ENCODE data around the gene DISC1.
"Not testable (repeated sequence)": the region's sequence is repeated elsewhere in the genome, so short reads cannot be mapped to it uniquely, and the experiment has no call there.

DISC1 gene

DNA sequence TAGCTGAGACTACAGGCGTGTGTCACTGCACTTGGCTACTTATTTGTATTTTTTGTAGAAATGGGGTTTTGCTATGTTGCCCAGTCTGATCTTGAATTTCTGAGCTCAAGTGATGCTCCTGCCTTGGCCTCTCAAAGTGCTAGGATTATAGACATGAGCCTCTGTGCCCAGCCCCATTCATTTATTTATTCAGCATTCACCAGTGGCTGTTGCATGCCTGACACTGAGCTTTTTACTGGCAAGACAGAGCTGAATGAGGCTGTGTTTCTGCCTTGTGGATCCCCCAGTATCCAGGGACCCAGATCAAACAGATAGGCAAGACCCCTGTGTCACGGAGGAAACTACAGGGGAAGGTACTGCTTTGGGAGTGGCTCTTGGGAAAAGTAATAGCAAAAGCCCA, 109.4 kb downstream of the DISC1 start:
- DNase-seq, result no peak

DNA sequence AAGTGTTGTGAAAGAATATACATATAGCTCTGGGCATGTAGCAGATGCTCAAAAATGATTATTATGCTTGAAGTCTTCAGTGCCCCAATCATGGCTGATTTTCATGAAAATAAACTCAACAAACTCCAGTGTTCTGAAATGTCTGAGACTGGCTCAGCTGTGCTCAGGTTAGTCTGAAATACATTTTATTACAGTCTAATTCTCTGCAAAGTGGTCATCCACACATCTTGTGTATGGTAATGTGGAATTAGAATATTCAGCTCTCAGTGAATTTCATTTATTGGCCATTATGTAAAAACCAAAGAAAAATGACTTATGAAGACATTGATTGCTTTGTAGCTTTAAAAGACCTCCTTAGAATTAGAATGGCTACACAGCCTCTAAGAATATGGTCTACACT, 109.9 kb downstream of the DISC1 start:
- no peak for DNase-seq

DNA sequence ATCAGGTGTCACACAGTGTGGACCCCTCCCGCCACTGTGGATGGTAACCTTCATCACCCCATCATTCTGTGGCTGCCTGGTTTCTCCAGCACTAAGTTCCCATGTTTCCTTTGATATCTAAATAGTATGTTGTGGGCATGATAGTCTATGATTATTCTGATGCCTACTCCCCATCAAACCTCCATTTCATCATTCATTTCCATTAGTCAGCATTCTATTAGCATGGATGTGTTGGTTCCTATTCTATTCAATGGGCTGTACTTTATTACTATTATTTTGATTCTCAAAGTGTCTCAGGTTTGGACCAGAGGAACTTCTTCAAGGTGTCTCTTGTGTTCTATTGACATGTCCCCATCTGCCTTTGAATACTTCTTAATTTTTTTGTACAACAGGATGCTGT, 112.0 kb downstream of the DISC1 start:
- DNase-seq, result no peak

DNA sequence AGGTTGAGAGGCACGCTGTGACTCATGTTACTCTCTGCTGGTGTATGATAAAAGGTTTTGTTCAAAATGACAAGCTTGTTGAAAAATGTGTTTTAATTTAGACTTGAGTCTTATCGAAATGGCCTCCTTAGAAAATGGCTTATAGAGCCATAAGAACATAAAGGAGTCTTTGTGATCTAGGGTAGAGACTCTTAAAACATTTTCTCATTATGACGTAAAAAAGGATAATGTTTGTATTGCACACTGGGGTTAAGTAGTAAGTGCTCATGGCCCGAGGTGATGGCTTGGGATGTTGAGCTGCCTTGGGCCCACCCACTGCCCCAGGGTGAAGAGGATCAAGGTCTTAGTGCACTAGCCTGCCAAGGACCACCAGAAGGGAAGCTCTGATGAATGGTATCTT, 117.4 kb downstream of the DISC1 start:
- DNase-seq, result no peak

DNA sequence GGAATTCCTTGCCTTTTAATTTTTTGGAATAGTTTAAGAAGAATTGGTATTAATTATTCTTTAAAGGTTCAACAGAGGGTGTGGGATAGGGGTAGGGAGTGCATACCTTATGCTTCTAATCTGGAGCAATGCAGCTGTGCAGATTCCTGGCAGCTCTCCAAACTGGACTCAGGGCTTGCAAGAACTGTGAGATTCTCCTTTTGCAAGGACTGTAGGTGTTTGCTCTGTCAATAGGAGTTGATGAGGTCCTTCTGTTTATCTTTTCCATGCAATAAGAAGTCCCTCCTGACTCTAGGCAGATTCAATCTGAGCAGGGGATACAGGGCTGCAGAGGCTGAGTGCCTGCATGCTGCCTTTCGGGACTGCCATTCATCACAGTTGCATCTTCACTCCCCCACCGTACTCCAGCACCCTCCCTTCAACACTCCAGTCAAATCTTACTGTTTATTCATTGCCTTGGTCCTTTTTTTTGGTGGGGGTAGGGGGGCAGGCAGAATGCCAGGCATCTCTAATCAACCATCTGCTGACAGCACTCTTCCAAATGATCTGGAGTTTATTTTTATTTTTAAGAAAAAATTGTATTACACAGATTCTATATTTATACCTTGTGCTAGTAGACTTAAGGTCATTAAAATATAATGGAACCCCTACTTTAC, 122.3 kb downstream of the DISC1 start:
- DNase-seq, result no peak

DNA sequence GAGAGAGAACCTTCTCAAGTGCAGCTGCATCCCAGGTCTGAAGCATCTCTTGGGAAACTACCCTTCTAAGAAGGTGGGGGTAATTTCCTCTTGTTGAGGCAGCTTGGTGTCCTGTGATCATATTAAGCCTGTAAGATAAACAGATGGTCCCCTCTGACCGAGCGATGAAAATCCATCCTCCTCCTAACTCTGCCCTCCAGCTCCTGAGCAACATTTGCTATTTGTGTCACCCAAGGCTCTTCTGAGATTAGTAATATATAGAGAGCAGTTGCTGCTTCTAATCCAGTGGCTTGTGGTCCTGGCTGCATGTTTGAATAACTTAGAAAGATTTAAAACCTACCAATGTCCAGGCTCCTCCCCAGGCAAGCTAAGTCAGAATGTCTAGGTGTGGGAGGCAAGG, 123.7 kb downstream of the DISC1 start:
- DNase-seq, result no peak

DNA sequence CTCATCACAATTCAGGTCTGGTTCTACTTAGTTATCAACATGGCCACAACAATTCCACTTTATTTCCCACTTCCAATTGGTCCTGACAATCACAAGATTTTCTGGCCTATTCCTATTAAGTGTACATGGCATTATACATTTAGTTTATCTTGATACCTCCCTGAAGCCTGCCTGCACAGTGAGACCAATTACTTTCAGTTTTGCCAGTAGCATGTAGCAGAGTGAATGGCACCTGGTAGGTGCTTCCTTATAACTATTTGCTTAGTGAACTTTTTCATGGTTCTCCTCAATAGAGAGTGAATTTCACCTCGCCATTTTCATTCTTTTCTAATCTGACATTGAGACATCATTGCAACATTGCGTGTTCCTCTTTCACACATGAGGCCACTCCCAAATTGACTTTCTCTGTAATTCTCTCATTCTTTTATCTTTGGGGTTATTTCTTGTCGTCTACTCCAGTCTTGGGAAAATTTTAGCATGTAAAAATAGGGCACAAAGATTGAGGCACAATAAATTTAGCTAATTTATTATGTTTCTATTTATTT, 124.3 kb downstream of the DISC1 start:
- no peak for DNase-seq

DNA sequence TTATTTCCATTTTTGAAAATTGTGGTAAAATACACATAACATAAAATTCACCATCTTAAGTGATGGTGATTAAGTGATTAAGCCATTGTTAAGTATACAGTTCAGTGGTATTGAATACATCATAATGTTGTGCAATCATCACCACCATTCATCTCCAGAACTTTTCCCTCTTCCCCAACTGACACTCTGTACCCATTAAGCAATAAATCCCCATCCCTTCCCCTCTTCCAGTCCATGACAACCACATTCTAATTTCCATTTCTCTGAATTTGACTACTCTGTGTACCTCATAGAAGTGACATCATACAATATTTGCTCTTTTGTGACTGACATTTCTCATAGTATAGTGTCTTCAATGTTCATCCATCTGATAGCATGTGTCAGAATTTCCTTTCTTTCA, 124.8 kb downstream of the DISC1 start:
- no peak for DNase-seq

DNA sequence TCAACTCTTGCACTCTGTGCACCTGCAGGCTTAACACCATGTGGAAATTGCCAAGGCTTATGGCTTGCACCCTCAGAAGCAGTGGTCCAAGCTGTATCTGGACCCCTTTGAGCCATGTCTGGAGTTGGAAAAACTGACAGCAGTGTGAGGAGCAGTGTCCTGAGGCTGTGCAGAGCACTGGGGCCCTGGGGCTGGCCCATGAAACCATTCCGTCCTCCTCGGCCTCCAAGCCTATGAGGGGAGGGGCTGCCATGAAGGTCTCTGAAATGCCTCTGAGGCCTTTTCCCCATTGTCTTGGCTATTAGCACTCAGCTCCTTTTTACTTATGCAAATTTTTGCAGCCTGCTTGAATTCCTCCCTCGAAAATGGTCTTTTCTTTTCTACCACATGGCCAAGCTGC, 126.7 kb downstream of the DISC1 start:
- no peak for DNase-seq

DNA sequence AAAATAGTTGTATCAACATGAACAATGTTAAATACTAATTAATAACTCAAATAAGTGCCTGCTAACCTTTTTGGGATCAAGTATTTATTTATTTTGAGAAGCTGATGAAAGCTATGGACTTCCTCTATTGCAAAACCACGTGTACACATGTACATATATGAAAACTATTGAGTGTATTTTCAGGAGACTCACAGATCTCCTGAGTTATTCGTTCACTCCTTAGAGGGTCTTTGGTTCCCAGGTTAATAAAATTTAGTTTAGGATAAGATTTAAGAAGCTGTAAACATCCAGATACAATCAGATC, 130.5 kb downstream of the DISC1 start:
- no peak for DNase-seq

DNA sequence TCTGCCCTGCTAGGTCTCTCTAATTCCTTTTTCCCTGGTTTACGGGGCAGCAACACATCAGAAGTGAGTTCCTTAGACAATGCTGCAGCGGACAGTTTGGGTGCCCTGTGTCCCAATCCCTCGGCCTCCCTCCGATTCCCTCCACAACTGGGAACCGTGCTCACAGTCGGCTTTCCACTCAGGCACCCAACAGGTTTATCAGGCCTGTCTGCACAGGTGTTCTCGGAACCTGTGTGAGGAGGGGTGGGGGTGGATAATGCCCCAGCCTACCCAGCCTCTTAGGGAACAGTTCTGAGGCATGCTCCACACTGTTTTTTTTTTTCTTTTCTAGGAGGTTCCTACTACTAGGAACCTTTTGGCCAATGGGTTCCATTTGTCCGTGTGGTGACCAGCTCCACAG, 131.2 kb downstream of the DISC1 start:
- DNase-seq, result no peak

DNA sequence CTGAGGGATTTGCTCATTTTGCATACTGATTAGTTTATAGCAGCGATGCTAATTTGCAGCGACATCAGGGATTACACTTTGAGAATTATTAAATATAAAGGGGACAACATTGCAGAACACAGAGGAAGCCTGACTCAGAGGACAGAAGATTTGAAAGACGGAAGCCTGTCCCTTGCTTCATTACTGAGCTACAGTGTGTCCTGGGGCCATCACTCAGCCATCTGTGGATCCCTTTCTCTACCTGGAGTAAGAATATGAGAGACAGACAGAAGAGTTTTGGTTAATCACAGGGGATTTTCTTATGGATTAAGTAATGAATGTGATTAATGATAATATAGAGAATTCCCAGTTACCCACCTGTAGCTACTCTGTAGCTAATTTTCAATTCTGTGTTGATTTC, 134.7 kb downstream of the DISC1 start:
- DNase-seq, result no peak

DNA sequence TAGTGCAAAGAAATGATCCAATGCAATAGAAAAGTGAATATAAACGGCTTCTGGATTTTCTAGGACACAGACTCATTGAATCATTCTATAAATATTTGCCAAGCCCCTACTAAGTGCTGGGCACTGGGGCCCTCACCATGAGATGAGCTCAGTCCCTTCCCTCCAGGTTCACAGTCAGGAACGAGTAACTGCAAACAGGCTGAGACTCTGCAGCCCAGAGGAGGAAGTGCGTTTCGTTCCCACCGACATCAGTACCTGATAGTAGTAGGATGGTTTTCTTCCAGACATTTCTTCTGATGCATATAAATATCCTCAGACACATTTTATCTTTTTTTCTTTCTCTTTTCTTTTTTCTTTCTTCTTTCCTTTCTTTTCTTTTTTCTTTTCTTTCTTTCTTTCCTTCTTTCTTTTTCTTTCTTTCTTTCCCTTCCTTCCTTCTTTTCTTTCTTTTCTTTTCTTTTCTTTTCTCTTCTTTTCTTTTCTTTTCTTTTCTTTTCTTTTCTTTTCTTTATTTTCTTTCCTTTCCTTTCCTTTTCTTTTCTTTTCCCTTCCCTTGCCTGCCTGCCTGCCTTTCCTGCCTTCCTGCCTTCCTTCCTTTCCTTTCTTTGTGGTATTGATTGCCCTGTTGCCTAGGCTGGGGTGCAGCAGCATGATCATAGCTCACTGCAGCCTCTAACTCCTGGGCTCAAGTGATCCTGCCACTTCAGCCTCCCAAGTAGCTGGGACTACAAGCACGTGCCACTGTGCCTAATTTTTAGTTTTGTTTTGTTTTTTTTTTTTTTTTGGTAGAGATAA, 135.4 kb downstream of the DISC1 start:
- DNase-seq, result no peak

DNA sequence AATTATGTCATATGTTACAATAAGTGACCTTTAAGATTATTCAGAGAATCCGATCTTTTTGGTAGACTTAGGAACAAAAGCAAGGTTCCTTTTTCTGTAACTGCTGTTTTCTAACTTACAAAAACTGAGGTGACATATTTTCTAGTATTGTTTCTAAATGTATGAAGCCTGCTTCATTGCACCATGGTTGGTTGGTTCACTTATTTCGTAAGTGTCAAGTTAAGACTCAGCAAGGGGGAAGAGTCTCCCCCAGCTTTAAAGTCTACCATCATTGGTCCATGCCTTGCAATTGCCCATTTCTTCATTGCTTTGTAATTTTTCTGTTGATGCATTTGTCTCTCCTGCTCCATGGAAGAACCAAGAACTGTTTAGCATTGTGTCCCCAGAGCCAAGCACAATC, 136.9 kb downstream of the DISC1 start:
- no peak for DNase-seq

DNA sequence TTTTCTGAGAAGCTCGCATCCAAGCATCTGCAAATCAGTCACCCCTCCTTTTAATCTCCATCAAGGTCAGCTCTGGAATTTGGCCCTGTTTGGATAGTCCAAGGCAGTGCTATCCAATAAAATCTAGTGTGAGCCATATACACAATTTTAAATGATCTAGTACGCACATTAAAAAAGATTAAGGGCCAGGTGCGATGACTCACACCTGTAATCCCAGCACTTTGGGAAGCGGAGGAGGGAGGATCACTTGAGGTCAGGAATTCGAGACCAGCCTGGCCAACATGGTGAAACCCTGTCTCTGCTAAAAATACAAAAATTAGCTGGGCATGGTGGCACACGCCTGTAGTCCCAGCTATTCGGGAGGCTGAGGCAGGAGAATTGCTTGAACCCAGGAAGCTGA, 139.2 kb downstream of the DISC1 start:
- not testable (repeated sequence) for DNase-seq

DNA sequence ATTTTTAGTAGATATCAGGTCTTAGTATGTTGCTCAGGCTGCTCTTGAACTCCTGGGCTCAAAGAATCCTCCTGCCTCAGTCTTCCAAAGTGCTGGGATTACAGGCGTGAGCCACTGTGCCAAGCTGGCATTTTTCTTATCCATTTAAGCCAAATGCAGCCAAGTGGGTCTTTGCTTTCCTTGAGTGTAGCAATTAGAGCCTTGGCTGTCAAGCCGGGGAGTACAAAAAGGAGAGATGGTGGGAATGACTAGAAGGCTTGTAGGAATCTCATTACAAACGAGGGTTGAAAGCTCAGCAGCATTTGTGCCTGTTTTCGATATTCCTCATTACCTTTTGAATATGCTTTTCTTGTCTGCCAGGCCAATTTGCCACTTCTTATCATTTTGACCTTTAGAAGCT, 140.9 kb downstream of the DISC1 start:
- DNase-seq, result no peak

DNA sequence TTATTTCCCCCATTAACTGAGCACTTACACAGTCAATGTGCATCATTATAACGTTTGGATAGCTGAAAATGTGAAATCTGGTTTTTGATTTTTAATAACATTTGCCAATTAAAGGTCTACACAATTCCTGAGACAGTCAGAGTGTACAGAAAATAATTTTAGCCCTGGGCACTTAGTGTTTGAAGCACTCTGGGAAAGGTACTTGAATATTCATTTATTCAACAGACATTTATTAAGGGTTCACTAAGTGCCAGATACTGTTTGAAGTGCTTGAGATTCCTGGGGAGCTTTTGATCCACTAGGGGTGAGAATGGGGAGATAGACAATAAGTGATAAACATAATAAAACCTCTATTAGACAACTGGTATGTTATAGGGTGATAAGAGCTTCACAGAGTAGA, 141.8 kb downstream of the DISC1 start:
- no peak for DNase-seq

DNA sequence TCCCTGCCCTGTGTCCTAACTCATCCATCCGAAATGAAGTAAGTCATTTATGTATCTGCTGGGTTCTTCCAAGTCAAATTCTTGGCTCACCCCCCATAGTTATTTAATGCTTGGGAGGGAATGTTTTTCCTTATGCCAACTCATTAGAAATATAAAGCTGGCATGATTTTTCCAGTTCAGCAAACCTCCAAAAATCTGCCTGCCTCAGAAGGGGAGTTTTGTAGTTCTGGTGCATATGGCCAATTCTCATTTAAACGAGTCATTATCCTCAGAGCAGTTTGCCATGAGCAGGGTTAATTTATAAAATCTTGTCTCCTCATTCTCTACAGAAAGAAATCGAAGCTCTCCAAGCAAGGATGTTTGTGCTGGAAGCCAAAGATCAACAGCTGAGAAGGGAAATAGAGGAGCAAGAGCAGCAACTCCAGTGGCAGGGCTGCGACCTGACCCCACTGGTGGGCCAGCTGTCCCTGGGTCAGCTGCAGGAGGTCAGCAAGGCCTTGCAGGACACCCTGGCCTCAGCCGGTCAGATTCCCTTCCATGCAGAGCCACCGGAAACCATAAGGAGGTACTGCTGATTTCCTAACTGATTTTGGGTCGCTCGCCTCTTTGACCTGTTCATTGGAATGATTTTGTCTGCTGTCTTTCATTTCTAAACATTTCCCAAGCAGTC, 144.1 kb downstream of the DISC1 start:
- DNase-seq, result no peak

DNA sequence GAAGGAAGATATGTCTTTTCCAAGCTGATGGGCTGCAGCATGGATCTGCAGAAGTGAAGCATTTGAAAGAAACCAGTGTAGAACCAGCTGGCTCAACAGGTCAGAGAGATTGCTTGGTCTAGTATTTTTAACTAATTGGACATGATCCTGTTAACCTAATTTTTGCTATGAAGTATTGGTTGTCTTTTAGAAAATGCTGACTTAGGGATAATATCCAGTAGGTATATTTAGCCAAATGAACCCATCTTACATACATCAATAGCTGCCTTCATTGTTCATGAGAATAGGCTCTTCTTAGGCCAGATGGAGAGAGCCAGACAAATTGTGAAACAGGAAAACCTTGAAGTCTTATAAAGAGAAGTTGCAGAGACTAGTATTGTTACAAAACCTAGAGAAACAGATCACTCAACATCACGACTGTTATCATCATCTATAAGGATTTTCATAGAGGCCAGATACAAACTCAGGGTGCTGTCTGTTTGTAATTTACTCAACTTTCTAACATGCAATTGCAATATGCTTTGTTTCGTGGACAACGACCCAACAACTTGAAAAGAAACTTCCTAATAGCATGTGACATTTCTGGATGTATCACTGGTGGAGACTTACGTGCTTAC, 148.2 kb downstream of the DISC1 start:
- no peak for DNase-seq

DNA sequence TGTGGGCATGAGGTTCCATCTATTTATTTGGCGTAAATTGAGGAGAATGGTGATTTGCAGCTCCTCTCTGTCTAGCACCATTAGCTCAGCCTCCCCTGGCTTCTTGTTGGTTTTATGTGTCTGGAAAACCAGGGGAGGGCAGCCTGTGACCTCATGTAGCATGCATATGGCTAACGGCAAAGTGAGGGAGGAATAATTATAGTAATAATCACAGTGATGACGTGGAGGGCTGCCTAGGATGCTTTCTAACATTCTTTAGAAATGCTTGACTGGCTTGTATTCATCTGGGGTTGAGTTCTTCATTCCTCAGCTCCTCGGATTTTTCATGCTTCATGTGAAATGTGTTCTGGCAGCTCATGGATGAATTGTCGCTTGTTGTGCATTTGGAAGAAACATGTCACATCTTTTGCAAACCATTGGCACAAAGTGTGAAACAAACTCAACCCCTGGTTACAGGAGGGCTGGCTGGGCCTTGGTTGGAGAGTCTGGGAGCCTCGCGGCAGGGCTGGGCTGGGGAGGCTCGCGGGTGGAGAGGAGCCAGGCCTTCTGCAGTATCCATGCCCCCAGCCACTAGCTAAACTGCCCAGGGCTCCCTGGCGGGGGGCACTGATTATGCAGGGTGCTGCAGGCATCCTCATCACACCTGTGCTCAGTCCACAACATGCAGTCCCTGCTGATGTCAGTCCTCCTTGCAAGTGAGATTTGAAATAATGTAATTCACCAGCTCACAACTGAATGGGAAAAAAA, 149.6 kb downstream of the DISC1 start:
- peak; percentile 94 for DNase-seq

DNA sequence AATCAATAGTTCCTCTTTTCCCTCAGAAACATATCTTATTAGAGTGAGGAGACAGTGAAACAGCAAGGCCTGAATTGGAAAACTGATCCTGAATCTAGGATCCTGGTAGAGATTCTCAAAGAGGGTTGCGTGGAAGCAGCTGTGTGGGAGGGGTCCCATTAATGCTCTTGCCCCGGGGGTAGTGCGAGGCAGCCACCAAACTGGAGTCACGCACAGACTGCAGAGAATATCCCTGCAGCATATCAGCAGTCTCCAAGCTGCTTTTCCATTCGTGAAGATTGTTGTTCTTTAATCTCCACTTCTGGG, 150.1 kb downstream of the DISC1 start:
- no peak for DNase-seq

DNA sequence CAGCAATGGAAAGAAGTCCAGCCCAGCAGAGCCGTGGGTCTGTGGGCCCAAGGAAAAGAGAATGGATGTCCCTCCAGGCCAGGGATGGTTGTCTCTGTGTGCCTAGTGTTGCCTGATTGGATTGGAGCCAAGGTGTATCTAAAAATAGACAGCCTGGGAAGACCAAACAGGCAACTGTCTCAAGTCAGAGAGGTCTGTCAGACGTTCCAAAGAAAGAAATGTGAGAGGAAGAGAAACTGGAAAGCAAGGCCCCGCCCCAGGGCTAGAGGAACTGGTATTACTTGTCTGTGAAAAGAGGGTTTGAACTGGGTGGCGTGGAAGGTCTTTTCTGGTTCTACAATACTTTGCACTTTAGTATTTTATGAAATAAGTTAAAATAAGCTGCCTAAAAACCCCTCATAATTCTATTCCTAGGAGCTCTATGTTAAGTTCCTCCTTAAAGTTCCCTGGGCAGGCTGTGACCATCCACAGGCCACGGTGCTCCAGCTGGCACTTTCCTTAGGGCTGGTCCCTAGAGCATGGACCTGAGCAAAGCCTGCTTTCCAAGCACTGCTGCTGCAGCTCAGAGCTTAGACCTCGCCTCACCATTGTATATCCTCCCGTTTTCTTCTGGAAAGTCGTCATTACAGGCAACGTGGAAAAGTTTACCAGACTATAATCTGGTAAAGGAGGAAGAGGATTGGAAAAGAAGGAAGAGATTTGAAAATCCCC, 151.6 kb downstream of the DISC1 start:
- DNase-seq, result no peak

DNA sequence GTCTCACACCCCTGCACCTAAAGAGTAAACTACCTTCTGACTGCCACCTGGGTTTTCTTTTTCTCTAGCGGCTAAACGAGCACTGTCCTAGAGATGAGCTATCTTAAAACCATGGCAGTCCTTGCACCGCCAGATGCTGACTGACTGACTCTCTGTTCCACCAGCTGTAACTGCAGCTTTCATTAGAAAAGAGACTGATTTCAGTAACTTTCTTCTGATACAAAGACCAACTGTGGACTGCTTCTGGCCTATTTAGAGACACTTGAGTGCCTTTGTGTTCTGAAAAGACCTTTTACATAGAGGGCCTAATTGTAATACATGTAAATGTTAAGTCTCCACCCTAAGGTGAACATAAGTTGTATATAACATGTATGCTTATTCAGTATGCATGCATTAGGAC, 152.5 kb downstream of the DISC1 start:
- no peak for DNase-seq

Measured in amniotic stem cell (primary cell).